GM18867 (cell line): ENCODE data around the gene FOXK1.

ENCODE experiments used
- ATAC-seq: cut with Tn5 transposase; IDR thresholded peaks from one replicate; pipeline ENCODE4 v1.9.1; 2021; ENCODE audit warnings: mild to moderate bottlenecking, moderate library complexity; ENCODE audit not compliant: unreplicated experiment

The FOXK1 gene

GRCh38 chr7:4742051-4742573, 60.0 kb downstream of the FOXK1 start:
- no peak for ATAC-seq

GRCh38 chr7:4742852-4743251, 60.8 kb downstream of the FOXK1 start:
- ATAC-seq, result no peak

GRCh38 chr7:4744391-4745264, 62.5 kb downstream of the FOXK1 start:
- peak; percentile 77 for ATAC-seq

- peak; percentile 31 for ATAC-seq
These were observed 63.3 kb downstream of the FOXK1 start for GRCh38 chr7:4745265-4745919.

- ATAC-seq, result peak; percentile 31
These were observed 64.2 kb downstream of the FOXK1 start for GRCh38 chr7:4745971-4746919.

GRCh38 chr7:4747013-4747412, 64.9 kb downstream of the FOXK1 start:
- no peak for ATAC-seq

GRCh38 chr7:4747746-4748145, 65.7 kb downstream of the FOXK1 start:
- ATAC-seq, result no peak

- ATAC-seq, result no peak
These were observed 66.2 kb downstream of the FOXK1 start for GRCh38 chr7:4748231-4748681.

GRCh38 chr7:4749363-4749762, 67.3 kb downstream of the FOXK1 start:
- ATAC-seq, result no peak

GRCh38 chr7:4749798-4750197, 67.7 kb downstream of the FOXK1 start:
- ATAC-seq, result no peak

GRCh38 chr7:4751398-4751947, 69.4 kb downstream of the FOXK1 start:
- no peak for ATAC-seq

- peak; percentile 82 for ATAC-seq
These were observed 71.7 kb downstream of the FOXK1 start for GRCh38 chr7:4753598-4754432.

- no peak for ATAC-seq
These were observed 72.4 kb downstream of the FOXK1 start for GRCh38 chr7:4754433-4755010.

GRCh38 chr7:4755045-4755444, 73.0 kb downstream of the FOXK1 start:
- no peak for ATAC-seq

- ATAC-seq, result no peak
These were observed 76.0 kb downstream of the FOXK1 start for GRCh38 chr7:4758111-4758510.

GRCh38 chr7:4758791-4759190, 76.7 kb downstream of the FOXK1 start:
- no peak for ATAC-seq

GRCh38 chr7:4759211-4759610, 77.1 kb downstream of the FOXK1 start:
- ATAC-seq, result no peak

- no peak for ATAC-seq
These were observed 78.9 kb downstream of the FOXK1 start for GRCh38 chr7:4760952-4761351.
